ENCODE results near the gene POLN.

POLN gene

DNA sequence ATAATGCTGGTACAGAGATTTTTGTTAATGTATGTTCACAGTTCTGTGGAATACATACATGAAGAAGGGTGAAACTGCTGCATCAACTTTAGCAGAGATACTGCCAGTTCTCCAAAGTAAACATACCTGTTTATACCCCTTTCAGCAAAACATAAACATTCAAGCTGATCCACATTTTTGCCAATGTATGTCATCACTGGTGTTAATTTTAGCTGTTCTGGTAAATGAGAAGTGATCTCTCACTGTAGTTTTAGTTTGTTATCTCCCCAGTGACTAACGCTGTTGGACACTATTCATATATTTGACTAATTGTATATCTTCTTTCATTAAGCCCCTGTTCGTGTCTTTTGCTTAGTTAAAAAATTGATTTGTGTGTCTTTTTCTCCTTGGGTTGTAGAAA is 82.0 kb downstream of the POLN start:
- no peaks in the 10 kb centered on the region for H3K4me1 ChIP-seq (ENCODE audit: insufficient read depth, low read length)
- no peaks in the 10 kb centered on the region for H3K9me3 ChIP-seq (ENCODE audit: low read length)
- H3K27ac ChIP-seq (ENCODE audit: low read depth, low read length), result no peak overlapping the region
- H3K27me3 ChIP-seq (ENCODE audit: control insufficient read depth in 1 of 2, insufficient read depth in 2 of 2, low read length in 2 of 2), result no peaks in the 10 kb centered on the region
- no peak overlapping the region for H3K9ac ChIP-seq (ENCODE audit: low read length)
- H3K36me3 ChIP-seq (ENCODE audit: insufficient read depth, low read length), result no peaks in the 10 kb centered on the region
- H3K4me3 ChIP-seq (ENCODE audit: low read depth in 1 of 2, low read length in 2 of 2), result no peak overlapping the region

DNA sequence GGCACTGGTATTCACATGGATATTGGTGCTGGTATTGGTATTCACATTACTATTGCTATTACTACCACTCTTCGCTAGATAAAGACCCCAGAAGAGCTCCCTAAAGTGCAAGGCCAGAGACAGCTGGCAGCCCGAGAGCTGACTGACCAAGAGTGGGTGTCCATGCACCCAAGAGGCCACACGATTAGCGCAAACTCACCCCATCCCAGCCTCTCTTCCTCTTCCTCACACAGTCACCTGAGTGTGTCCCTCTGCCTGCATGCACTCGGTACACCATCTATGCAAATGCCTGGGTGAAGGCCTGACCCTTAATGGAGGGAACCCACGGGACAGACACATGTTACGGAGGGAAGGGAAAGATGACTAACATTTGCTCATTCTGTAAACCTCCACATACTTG is 86.7 kb downstream of the POLN start:
- Histone ChIP-seq H3K4me3 (ENCODE audit: low read depth in 1 of 2, low read length in 2 of 2) (no peak overlapping the region), H3K27ac (ENCODE audit: low read depth, low read length) (no peak overlapping the region), H3K27me3 (ENCODE audit: control insufficient read depth in 1 of 2, insufficient read depth in 2 of 2, low read length in 2 of 2) (no peaks in the 10 kb centered on the region), H3K36me3 (ENCODE audit: insufficient read depth, low read length) (no peaks in the 10 kb centered on the region), H3K4me1 (ENCODE audit: insufficient read depth, low read length) (no peaks in the 10 kb centered on the region), H3K9ac (ENCODE audit: low read length) (no peak overlapping the region), H3K9me3 (ENCODE audit: low read length) (no peaks in the 10 kb centered on the region)

DNA sequence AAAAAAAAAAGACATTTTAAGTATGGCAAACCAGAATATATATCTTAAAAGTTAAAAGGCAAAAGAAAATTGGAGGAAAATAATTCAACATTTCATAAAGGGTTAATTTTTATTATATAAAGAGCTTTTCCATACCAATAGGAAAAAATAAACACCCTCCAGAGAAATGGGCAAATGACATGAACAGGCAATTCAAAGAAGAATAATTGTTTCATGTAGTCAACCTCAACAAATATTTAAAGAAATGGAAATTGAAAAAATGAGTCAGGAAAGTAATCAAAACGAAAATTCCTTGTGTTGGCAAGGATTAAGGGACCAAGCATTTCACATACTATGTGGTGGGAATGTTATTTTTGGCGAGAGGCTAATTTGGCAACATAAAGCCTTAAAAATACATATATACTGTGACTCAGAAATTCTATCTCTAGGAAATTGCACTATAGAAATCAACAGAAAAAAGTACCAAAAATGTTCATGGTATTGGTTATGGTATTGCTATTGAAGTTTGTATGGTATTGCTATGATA is 87.6 kb downstream of the POLN start:
- Histone ChIP-seq H3K4me3 (ENCODE audit: low read depth in 1 of 2, low read length in 2 of 2) (no peak overlapping the region), H3K27me3 (ENCODE audit: control insufficient read depth in 1 of 2, insufficient read depth in 2 of 2, low read length in 2 of 2) (no peaks in the 10 kb centered on the region), H3K9me3 (ENCODE audit: low read length) (no peaks in the 10 kb centered on the region), H3K9ac (ENCODE audit: low read length) (no peak overlapping the region), H3K4me1 (ENCODE audit: insufficient read depth, low read length) (no peaks in the 10 kb centered on the region), H3K36me3 (ENCODE audit: insufficient read depth, low read length) (no peaks in the 10 kb centered on the region), H3K27ac (ENCODE audit: low read depth, low read length) (no peak overlapping the region)

DNA sequence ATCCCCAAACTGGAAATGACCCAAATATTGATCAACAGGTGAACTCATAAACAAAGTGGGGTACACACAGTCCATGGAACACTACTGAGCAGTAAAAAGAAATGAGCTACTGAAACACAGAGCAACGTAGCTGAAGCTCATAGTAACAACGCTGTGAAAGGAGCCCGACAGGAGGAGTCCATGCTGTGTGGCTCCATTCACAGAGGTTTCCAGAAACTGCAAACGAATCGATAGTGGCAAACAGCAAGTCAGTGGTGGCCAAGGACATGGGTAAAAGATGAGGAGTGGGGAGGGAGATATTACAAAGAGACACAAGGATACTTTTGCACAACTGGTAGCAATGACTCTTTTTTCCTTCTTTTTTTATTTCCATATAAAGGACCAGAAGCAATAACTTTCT is 90.4 kb downstream of the POLN start:
- Histone ChIP-seq H3K9ac (ENCODE audit: low read length) (no peak overlapping the region), H3K4me1 (ENCODE audit: insufficient read depth, low read length) (no peaks in the 10 kb centered on the region), H3K4me3 (ENCODE audit: low read depth in 1 of 2, low read length in 2 of 2) (no peak overlapping the region), H3K27ac (ENCODE audit: low read depth, low read length) (no peak overlapping the region), H3K36me3 (ENCODE audit: insufficient read depth, low read length) (no peaks in the 10 kb centered on the region), H3K27me3 (ENCODE audit: control insufficient read depth in 1 of 2, insufficient read depth in 2 of 2, low read length in 2 of 2) (no peaks in the 10 kb centered on the region), H3K9me3 (ENCODE audit: low read length) (no peaks in the 10 kb centered on the region)

DNA sequence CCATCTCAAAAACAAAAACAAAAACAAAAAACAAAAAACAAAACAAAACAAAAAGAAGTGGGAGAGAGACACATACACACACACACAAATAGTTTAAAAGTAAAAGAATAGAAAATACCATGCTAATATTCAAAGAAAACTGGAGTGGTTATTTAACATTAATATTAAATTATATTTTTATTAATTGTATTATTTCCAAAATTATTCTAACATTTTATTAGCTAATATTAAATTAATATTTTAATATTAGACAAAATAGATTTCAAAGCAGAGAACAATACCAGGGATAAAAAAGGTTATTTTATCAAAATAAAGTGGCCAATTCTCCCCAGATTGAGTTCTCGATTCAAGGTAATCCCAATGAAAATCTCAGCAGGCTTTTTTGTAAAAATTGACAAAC is 91.8 kb downstream of the POLN start:
- no peaks in the 10 kb centered on the region for H3K9me3 ChIP-seq (ENCODE audit: low read length)
- no peak overlapping the region for H3K9ac ChIP-seq (ENCODE audit: low read length)
- H3K4me3 ChIP-seq (ENCODE audit: low read depth in 1 of 2, low read length in 2 of 2), result no peak overlapping the region
- no peak overlapping the region for H3K27ac ChIP-seq (ENCODE audit: low read depth, low read length)
- no peaks in the 10 kb centered on the region for H3K36me3 ChIP-seq (ENCODE audit: insufficient read depth, low read length)
- no peaks in the 10 kb centered on the region for H3K4me1 ChIP-seq (ENCODE audit: insufficient read depth, low read length)
- no peaks in the 10 kb centered on the region for H3K27me3 ChIP-seq (ENCODE audit: control insufficient read depth in 1 of 2, insufficient read depth in 2 of 2, low read length in 2 of 2)

DNA sequence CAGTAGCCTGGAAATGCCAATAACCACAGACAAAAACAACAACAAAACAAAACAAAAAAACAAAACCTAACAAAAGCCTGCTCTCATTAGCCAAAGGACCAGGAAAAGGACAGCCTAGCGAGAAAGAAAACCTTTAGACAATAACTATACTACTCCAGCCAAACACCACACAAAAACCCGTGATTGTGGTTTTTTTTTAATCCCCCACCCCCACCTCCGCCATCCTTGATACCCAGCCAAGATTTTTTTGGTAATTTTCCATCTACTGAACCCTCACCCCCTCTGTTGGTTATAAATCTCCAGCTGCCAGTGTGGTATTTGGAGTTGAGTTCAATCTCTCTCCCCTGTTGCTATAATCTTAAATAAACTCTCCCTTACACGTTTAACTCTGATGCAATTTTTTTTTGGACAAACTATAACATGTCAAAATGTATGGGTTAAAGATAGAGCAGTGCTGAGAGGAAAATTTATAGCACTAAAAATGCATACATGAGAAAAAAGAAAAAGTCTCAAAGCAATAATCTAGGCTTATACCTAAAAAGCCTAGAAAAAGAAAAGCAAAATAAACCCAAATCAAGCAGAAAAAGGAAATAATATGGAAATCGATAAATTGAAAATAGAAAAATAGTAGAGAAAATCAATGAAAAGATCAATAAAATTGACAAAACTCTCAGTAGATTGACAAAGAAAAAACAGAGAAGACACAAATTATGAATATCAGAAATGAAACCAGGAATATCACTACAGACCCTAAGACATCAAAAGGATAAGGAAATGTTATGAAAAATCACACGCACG is 99.1 kb downstream of the POLN start:
- Histone ChIP-seq H3K27ac (ENCODE audit: low read depth, low read length) (no peak overlapping the region), H3K36me3 (ENCODE audit: insufficient read depth, low read length) (no peaks in the 10 kb centered on the region), H3K27me3 (ENCODE audit: control insufficient read depth in 1 of 2, insufficient read depth in 2 of 2, low read length in 2 of 2) (no peaks in the 10 kb centered on the region), H3K9me3 (ENCODE audit: low read length) (no peaks in the 10 kb centered on the region), H3K4me3 (ENCODE audit: low read depth in 1 of 2, low read length in 2 of 2) (no peak overlapping the region), H3K9ac (ENCODE audit: low read length) (no peak overlapping the region), H3K4me1 (ENCODE audit: insufficient read depth, low read length) (no peaks in the 10 kb centered on the region)

DNA sequence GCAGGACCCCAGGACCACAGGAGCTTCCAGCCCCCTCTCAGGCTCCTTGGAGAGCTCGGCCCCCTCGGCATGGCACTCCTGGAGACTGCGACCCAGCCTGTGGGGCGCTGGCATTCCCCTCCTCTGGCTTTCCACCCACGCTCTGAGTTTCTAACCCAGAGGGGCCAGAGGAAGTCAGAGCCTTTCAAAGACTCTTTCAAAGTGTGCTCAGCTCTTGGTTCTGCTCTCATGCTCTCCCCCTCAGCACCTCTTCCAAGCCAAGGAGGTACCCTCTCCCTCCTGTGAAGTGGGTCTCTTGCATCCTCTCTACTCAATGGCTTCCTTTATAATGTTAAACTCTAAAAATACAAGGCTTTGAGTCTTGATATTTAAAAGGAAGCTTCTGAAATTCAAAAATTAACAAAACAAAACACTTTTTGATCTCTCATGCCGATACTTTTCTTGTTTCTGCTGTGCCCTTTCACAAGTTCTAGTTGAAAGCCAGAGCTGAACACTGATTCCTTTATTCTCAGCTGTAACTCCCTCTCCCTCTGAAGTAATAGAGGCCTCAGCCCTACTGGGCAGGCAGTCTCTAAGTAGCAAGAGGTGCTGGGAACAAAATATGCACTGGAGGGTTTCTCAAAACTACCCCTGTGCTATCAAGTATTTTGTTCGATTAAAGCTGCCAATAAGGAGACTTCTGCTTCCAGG is 100.0 kb downstream of the POLN start:
- Histone ChIP-seq H3K4me3 (ENCODE audit: low read depth in 1 of 2, low read length in 2 of 2) (no peak overlapping the region), H3K27ac (ENCODE audit: low read depth, low read length) (no peak overlapping the region), H3K9ac (ENCODE audit: low read length) (no peak overlapping the region)

DNA sequence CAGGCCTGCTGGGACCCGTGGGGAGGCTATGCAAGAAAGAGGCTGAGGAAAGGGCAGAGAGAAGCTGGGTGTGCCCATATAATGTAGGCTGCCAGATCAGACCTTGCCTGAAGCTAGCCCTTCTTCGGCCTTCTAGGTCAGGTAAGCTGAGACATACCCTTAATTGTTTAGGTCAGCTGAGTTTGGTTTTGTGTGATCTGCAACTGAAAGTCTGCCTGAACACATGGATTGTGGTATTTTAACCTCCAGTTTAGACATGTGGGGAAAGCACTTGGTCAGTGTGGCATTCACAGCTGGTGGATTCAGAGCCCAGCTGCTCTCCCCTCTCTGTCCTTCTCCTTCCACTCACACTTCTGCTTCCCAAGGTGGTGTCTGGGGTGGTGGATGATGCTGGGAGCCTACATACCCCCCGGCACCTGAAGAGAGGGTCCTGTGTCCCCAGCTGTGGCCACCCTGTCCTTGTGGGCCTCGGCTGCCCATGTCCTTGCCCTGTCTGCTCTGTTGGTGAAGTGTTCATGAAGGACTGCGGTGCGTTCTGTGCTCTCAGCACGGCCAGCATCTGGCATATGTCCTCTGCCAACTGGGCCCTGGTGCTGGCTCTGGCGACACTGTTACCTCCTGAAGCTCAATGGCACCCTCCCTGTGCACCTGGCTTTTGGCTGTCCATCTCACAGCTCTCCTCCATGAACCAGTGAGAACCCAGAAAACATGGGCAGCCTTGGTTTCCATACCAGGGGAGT is 100.7 kb downstream of the POLN start:
- Histone ChIP-seq H3K36me3 (ENCODE audit: insufficient read depth, low read length) (no peaks in the 10 kb centered on the region), H3K4me1 (ENCODE audit: insufficient read depth, low read length) (no peaks in the 10 kb centered on the region), H3K27ac (ENCODE audit: low read depth, low read length) (no peak overlapping the region), H3K9me3 (ENCODE audit: low read length) (no peaks in the 10 kb centered on the region), H3K4me3 (ENCODE audit: low read depth in 1 of 2, low read length in 2 of 2) (no peak overlapping the region), H3K9ac (ENCODE audit: low read length) (no peak overlapping the region), H3K27me3 (ENCODE audit: control insufficient read depth in 1 of 2, insufficient read depth in 2 of 2, low read length in 2 of 2) (no peaks in the 10 kb centered on the region)

More for the DNA sequence above, 100.0 kb downstream of the POLN start:
- Histone ChIP-seq H3K36me3 (ENCODE audit: insufficient read depth, low read length) (no peaks in the 10 kb centered on the region), H3K9me3 (ENCODE audit: low read length) (no peaks in the 10 kb centered on the region), H3K4me1 (ENCODE audit: insufficient read depth, low read length) (no peaks in the 10 kb centered on the region), H3K27me3 (ENCODE audit: control insufficient read depth in 1 of 2, insufficient read depth in 2 of 2, low read length in 2 of 2) (no peaks in the 10 kb centered on the region)

DNA sequence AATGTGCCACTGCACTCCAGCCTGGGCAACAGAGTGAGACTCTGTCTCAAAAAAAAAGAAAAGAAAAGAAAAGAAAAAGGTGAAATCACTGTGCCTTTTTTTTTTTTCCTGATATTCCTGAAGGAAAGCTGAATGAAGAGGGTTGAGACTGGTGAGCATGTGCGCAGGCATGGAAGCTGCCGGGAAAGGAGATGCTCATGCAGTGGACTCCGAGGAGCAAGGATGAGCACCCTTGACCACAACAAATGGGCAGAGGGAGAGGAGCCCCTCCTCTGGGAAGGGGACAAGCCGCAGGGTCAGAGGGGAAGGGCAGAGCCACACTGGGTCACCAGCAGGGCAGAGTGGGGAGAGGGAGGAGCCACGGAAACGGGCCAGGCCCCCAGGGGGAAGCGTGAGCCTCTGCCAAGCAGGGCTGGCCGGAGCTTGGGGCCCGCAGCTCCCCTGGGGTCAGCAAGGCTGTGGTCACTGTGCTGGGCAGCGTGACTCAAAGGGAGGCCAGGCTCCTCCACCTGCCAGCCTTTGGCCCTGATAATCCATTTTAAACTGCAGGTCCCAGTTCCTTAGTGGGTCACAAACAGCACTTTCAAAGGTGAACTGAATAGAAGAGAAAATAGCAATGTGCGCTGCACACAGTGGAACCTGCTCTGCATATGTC is 102.9 kb downstream of the POLN start:
- Histone ChIP-seq H3K27me3 (ENCODE audit: control insufficient read depth in 1 of 2, insufficient read depth in 2 of 2, low read length in 2 of 2) (no peaks in the 10 kb centered on the region), H3K4me1 (ENCODE audit: insufficient read depth, low read length) (no peaks in the 10 kb centered on the region), H3K9ac (ENCODE audit: low read length) (no peak overlapping the region), H3K4me3 (ENCODE audit: low read depth in 1 of 2, low read length in 2 of 2) (no peak overlapping the region), H3K36me3 (ENCODE audit: insufficient read depth, low read length) (no peaks in the 10 kb centered on the region), H3K27ac (ENCODE audit: low read depth, low read length) (no peak overlapping the region), H3K9me3 (ENCODE audit: low read length) (no peaks in the 10 kb centered on the region)

DNA sequence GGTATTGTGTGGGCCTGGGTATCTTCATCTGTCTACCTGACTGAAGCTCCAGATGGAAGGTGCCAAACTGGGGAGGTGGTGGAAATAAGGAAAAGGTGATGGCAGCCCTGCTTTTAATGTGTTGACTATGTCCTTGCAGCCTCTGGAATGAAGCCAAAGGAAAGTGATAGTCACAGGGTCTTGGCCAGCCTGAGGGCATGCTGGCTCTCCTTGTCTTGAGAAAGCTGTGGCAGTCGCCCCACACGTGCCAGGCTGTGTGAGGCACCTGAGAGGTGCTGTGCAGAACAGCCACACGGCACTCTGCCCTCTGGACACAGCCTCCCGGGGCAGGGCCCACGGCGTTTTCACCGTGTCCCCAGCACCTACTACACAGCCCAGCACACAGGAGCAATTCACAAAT is 105.2 kb downstream of the POLN start:
- no peaks in the 10 kb centered on the region for H3K36me3 ChIP-seq (ENCODE audit: insufficient read depth, low read length)
- H3K9ac ChIP-seq (ENCODE audit: low read length), result no peak overlapping the region
- H3K9me3 ChIP-seq (ENCODE audit: low read length), result peaks cover 5% of the 10 kb centered on the region
- no peaks in the 10 kb centered on the region for H3K27me3 ChIP-seq (ENCODE audit: control insufficient read depth in 1 of 2, insufficient read depth in 2 of 2, low read length in 2 of 2)
- H3K4me1 ChIP-seq (ENCODE audit: insufficient read depth, low read length), result no peaks in the 10 kb centered on the region
- H3K4me3 ChIP-seq (ENCODE audit: low read depth in 1 of 2, low read length in 2 of 2), result no peak overlapping the region
- no peak overlapping the region for H3K27ac ChIP-seq (ENCODE audit: low read depth, low read length)

DNA sequence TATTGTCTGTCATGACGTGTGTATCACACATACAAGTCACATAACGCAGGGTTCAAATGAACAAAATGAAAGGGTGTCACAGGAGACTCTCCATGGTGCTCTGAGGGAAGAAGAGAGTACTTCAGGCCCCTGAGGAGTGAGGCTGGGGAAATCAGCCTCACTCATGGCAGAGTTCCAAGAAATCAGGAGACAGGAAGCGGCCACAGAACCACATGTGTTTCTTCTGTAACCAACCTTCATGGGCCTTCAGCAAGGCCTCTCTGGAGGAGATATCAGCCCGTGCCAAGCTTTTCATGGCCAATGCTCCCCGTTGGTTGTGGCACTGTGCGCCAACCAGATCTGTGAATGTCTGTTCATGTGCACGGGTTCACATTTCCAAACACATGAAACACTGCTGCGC is 106.8 kb downstream of the POLN start:
- Histone ChIP-seq H3K4me3 (ENCODE audit: low read depth in 1 of 2, low read length in 2 of 2) (no peak overlapping the region), H3K4me1 (ENCODE audit: insufficient read depth, low read length) (no peaks in the 10 kb centered on the region), H3K36me3 (ENCODE audit: insufficient read depth, low read length) (no peaks in the 10 kb centered on the region), H3K9me3 (ENCODE audit: low read length) (peaks cover 5% of the 10 kb centered on the region), H3K27me3 (ENCODE audit: control insufficient read depth in 1 of 2, insufficient read depth in 2 of 2, low read length in 2 of 2) (no peaks in the 10 kb centered on the region), H3K9ac (ENCODE audit: low read length) (no peak overlapping the region), H3K27ac (ENCODE audit: low read depth, low read length) (no peak overlapping the region)

Measured in muscle layer of colon (tissue), 2 donors.